HepG2 (cell line): ENCODE measurements around the gene OR5K3.

ENCODE experiments used
- AGO2 ChIP-seq: fragments of 200-400 bp; formaldehyde crosslinking; optimal IDR thresholded peaks from 2 replicates; pipeline ENCODE3; 2017; ENCODE audit warnings: mild to moderate bottlenecking, low read depth, low read length, moderate library complexity
- IKZF4 ChIP-seq: sonication (generic); formaldehyde crosslinking; IDR thresholded peaks from 2 replicates; pipeline ENCODE4 v1.5.1; 2020; ENCODE audit warnings: borderline replicate concordance, mild to moderate bottlenecking, low read depth, missing genetic modification reagents; ENCODE audit errors: not compliant biosample characterization
- POLR2A ChIP-seq, 2 experiments: IDR thresholded peaks; 2 replicates each; pipeline ENCODE4 v1.6.1; 2011; ENCODE audit warnings: low read depth in 2 of 2, low read length in 2 of 2, mild to moderate bottlenecking in 1 of 2, moderate library complexity in 1 of 2; ENCODE audit not compliant: insufficient read depth in 1 of 2
- SMARCE1 ChIP-seq: fragments of 450-650 bp; IDR thresholded peaks from 2 replicates; pipeline ENCODE4 v1.6.1; 2017; ENCODE audit warnings: borderline replicate concordance
- TF ChIP-seq, protein P1 (sequence below): sonication (generic); formaldehyde crosslinking; IDR thresholded peaks from 2 replicates; pipeline ENCODE4 v1.5.1; 2020; ENCODE audit warnings: mild to moderate bottlenecking, missing genetic modification reagents, moderate library complexity

- no peak for TF ChIP-seq POLR2A (IDR thresholded peaks at IDR 0.05; ENCODE audit: insufficient read depth in 1 of 2, low read depth in 2 of 2, low read length in 2 of 2)
- TF ChIP-seq, protein P1, sequence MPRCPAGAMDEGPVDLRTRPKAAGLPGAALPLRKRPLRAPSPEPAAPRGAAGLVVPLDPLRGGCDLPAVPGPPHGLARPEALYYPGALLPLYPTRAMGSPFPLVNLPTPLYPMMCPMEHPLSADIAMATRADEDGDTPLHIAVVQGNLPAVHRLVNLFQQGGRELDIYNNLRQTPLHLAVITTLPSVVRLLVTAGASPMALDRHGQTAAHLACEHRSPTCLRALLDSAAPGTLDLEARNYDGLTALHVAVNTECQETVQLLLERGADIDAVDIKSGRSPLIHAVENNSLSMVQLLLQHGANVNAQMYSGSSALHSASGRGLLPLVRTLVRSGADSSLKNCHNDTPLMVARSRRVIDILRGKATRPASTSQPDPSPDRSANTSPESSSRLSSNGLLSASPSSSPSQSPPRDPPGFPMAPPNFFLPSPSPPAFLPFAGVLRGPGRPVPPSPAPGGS: no peak
- TF ChIP-seq IKZF4 (CRISPR knock-in tag): no peak
- no peak for TF ChIP-seq SMARCE1
- TF ChIP-seq AGO2: no peak
Observed at GRCh38 chr3:98341758-98342157, 48.7 kb upstream of the OR5K3 start.
